Esophagus squamous epithelium (tissue), 5 donors: ENCODE measurements around the gene DUOXA2. TPM values are rescaled to one million over a fixed set of nuclear protein-coding genes. Genes with fewer than 3 reads are reported as not detected.

Source experiments
- DNase-seq: peaks from one replicate; lab custom pipeline; 2025; lab: John Stamatoyannopoulos, UW
- H3K27ac ChIP-seq, 4 donors: fragments of 200-600 bp; sonication (generic); one replicate each; pipeline ENCODE4 v1.5.1; 2016 to 2019; ENCODE audit warnings: mild to moderate bottlenecking in 1 of 4
- H3K27me3 ChIP-seq, 4 donors: fragments of 200-600 bp; sonication (generic); 1 replicate in 3 of 4; 2 replicates in 1 of 4; pipeline versions ENCODE4 v1.5.1 to v1.6.0; 2017 to 2021; ENCODE audit warnings: antibody characterized with exemption in 1 of 4
- H3K36me3 ChIP-seq, 3 donors: fragments of 200-600 bp; sonication (generic); one replicate each; pipeline ENCODE4 v1.5.1; 2016 to 2019
- H3K4me1 ChIP-seq, 3 donors: fragments of 200-600 bp; sonication (generic); one replicate each; pipeline ENCODE4 v1.5.1; 2017 to 2019
- H3K4me3 ChIP-seq, 4 donors: fragments of 200-600 bp; sonication (generic); 1 replicate in 3 of 4; 2 replicates in 1 of 4; pipeline ENCODE4 v1.5.1; 2016 to 2019; ENCODE audit warnings: mild to moderate bottlenecking in 2 of 4, moderate library complexity in 1 of 4
- H3K9me3 ChIP-seq, 3 donors: fragments of 200-600 bp; sonication (generic); one replicate each; pipeline ENCODE4 v1.5.1; 2016 to 2019
- POLR2A ChIP-seq, 4 donors: fragments of 450-650 bp; IDR thresholded peaks; one replicate each; pipeline ENCODE4 v1.6.1; 2017; ENCODE audit warnings: antibody characterized with exemption in 4 of 4, mild to moderate bottlenecking in 4 of 4, moderate library complexity in 3 of 4
- WGBS, 2 donors: methylation state at CpG; one replicate each; pipeline ENCODE4 v1.1.5; 2018; 5-methylcytosine and 5-hydroxymethylcytosine counted together
- intact Hi-C: fragments of 100-400 bp; cut with DNase I; formaldehyde crosslinking; loops from one replicate; pipeline ENCODE4 v1.15.0; 2022
- total RNA-seq, 4 donors: library from RNA; depleted of rRNA; stranded (reverse); fragments of >200 nt; gene quantifications; one replicate each; pipeline ENCODE4 v1.1.0, GENCODE V29; 2016
- TF ChIP-seq, protein P1 (sequence below), 6 experiments: fragments of 450-650 bp in 4 of 6; fragments of 200-600 bp in 2 of 6; sonication (generic) in 2 of 6; IDR thresholded peaks; one replicate each; pipeline ENCODE4 v1.5.1; 2016 to 2019; ENCODE audit warnings: antibody characterized with exemption in 6 of 6, mild to moderate bottlenecking in 4 of 6, moderate library complexity in 4 of 6
- donor health status: DM: yes; HTN: yes; CAD: no.

Gene DUOXA2
- total RNA-seq, 4 donors from 2014 or later: 6.3 to 20.6 (median 13.6) TPM; not detected in 1

DNA sequence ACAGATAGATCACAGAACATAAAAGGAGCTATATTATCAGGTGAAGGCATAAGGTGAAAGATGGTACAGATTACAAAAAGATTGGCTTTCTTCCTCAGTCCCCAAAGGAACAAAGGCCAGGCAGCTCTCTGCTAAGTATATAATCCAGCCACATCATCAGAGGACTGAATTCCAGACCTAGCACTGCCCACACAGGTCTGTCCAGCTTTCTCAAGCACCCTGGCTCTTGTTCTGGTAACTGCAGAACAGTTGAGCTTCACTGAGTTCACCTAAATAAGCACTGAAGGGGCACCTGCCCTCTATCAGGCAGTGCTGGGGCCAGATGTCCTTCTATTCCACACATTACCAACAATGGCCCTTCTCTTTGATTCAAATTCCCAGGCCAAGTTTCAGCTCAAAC lies 9.3 kb downstream of the DUOXA2 start:
- peaks cover 0 to 51% (median 5%) of the 10 kb centered on the region in 3 donors for H3K4me1 ChIP-seq
- intact Hi-C loops: no loop called here
- peaks cover 0 to 74% (median 0%) of the 10 kb centered on the region in 4 donors for H3K27me3 ChIP-seq
- no peak for DNase-seq
- no peak overlapping the region for H3K4me3 ChIP-seq
- TF ChIP-seq, protein P1, sequence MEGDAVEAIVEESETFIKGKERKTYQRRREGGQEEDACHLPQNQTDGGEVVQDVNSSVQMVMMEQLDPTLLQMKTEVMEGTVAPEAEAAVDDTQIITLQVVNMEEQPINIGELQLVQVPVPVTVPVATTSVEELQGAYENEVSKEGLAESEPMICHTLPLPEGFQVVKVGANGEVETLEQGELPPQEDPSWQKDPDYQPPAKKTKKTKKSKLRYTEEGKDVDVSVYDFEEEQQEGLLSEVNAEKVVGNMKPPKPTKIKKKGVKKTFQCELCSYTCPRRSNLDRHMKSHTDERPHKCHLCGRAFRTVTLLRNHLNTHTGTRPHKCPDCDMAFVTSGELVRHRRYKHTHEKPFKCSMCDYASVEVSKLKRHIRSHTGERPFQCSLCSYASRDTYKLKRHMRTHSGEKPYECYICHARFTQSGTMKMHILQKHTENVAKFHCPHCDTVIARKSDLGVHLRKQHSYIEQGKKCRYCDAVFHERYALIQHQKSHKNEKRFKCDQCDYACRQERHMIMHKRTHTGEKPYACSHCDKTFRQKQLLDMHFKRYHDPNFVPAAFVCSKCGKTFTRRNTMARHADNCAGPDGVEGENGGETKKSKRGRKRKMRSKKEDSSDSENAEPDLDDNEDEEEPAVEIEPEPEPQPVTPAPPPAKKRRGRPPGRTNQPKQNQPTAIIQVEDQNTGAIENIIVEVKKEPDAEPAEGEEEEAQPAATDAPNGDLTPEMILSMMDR (IDR thresholded peaks at IDR 0.05): no peak
- TF ChIP-seq POLR2A (IDR thresholded peaks at IDR 0.05): no peak
- no peaks in the 10 kb centered on the region for H3K9me3 ChIP-seq
- peak overlapping the region in 2 of 4 donors; percentile 51 to 59 for H3K27ac ChIP-seq
- peaks cover 0 to 46% (median 7%) of the 10 kb centered on the region in 3 donors for H3K36me3 ChIP-seq

GRCh38 chr15:45126535-45127158 lies 12.5 kb downstream of the DUOXA2 start:
- 58 to 71% methylated on average over 2 of the region's 2 CpGs for WGBS, 2 donors
- no peak for TF ChIP-seq POLR2A (IDR thresholded peaks at IDR 0.05)
- TF ChIP-seq, protein P1 (IDR thresholded peaks at IDR 0.05): peak; percentile 33 to 83 (median 72)
- Histone ChIP-seq H3K27me3 (peaks cover 0 to 68% (median 2%) of the 10 kb centered on the region in 4 donors), H3K9me3 (no peaks in the 10 kb centered on the region), H3K36me3 (peaks cover 0 to 14% (median 0%) of the 10 kb centered on the region in 3 donors), H3K4me1 (peaks cover 0 to 83% (median 8%) of the 10 kb centered on the region in 3 donors), H3K27ac (no peak overlapping the region), H3K4me3 (no peak overlapping the region)
- DNase-seq: no peak
- intact Hi-C loops: no loop called here

GRCh38 chr15:45128971-45129639 lies 15.0 kb downstream of the DUOXA2 start:
- TF ChIP-seq, protein P1 (IDR thresholded peaks at IDR 0.05): no peak
- TF ChIP-seq POLR2A (IDR thresholded peaks at IDR 0.05): no peak
- Histone ChIP-seq H3K4me1 (peaks cover 2 to 83% (median 20%) of the 10 kb centered on the region in 3 donors), H3K27me3 (peaks cover 0 to 59% (median 2%) of the 10 kb centered on the region in 4 donors), H3K36me3 (peaks cover 0 to 19% (median 0%) of the 10 kb centered on the region in 3 donors), H3K4me3 (peak overlapping the region; percentile 49 to 69 (median 62)), H3K9me3 (no peaks in the 10 kb centered on the region), H3K27ac (peak overlapping the region; percentile 81 to 92 (median 90))
- WGBS, 2 donors: 3 to 7% methylated on average over 13 to 21 of the region's 47 CpGs
- intact Hi-C loops: no loop called here
- DNase-seq: no peak

DNA sequence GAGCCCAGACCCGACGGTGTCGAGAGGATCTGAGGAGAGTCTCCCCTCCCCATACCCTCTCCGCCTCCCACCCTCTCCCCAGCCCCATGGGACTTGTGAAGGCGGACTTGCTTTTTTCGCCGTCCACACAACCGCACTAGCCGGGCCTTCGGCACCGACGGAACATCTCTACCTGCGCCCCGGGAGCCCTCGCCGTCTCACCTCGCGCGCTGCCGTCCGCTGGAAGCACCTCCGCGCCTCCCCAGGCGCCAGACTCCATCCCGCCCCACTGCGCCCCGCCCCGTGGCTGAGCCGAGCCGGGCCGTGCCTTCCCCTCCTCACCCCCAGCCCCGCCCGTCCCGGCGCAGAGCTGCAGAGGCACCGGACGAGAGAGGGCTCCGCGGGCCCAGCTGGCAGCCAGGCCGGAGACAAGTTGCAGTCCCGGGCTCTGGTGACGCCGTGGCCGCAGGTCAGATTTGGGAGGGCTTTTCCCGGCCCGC lies 15.6 kb downstream of the DUOXA2 start, which contains the start of the genes DUOX1 and DUOXA1:
TSS of gene DUOX1 (plus strand) at position 344 of the 479 bp plus-strand sequence. CDS start 1,973 bp downstream, outside the sequence.
TSS of gene DUOXA1 (minus strand) at position 229 of the 479 bp plus-strand sequence. CDS start 6,865 bp downstream, outside the sequence.
- 0% methylated on average over 1 of the region's 46 CpGs; no CpG with 5 or more reads in 1 of the 2 donors for WGBS, 2 donors
- H3K27me3 ChIP-seq: peaks cover 0 to 60% (median 2%) of the 10 kb centered on the region in 4 donors
- DNase-seq: no peak

More for the DNA sequence above, 15.6 kb downstream of the DUOXA2 start, which contains the start of the genes DUOX1 and DUOXA1:
- TF ChIP-seq, protein P1 (IDR thresholded peaks at IDR 0.05): no peak
- TF ChIP-seq POLR2A (IDR thresholded peaks at IDR 0.05): peak in 1 of 4 donors; percentile 62
- Histone ChIP-seq H3K27ac (peak within 1 kb of the TSS; percentile 81 to 92 (median 90)), H3K9me3 (no peaks in the 10 kb centered on the region), H3K4me3 (peak within 1 kb of the TSS; percentile 49 to 69 (median 62)), H3K4me1 (peaks cover 2 to 83% (median 20%) of the 10 kb centered on the region in 3 donors), H3K36me3 (peaks cover 0 to 25% (median 0%) of the 10 kb centered on the region in 3 donors)
- intact Hi-C loops: no loop called here
